ENCODE results near the gene NCR3LG1. TPM values are rescaled to one million over a fixed set of nuclear protein-coding genes. Genes with fewer than 3 reads are reported as not detected.

Gene NCR3LG1
- total and polyA plus RNA-seq, 2 donors (not counting 3 experiments of a cell fraction or from before 2014, with no cell fraction given): 2.2 to 8.1 TPM

DNA sequence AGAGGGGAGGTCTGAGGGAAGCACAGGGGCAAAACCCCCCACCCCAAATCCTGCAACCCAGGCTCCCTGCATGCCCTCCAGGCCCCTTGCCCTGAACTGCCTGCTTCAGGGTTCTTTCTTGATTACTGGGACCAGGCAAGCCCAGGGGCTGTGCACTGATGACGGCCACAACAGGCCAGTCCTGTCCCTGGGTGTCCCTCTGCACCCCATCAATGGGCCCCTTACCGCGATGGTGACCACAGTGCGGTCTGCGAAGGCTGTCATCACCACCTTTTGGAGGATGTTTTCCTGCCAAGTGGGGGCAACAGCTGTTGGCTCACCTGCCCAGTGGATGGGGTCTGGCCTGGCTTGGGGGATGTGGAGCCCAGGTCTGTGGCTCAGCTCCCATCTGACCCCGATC lies 41.9 kb downstream of the NCR3LG1 start:
- Histone ChIP-seq H3K9me3 (replicated peaks; ENCODE audit: control insufficient read depth, insufficient read depth, low read length) (no peaks in the 10 kb centered on the region), H3K9me1 (replicated peaks; ENCODE audit: control insufficient read depth, extremely low read depth, insufficient read depth, low read length) (no peaks in the 10 kb centered on the region), H3K4me3 (replicated peaks in 1 of 3; ENCODE audit: insufficient read depth in 1 of 3, low read depth in 1 of 3, low read length in 3 of 3) (no peak overlapping the region), H3K79me2 (ENCODE audit: control insufficient read depth, insufficient read depth, low read length) (no peaks in the 10 kb centered on the region), H3K36me3 (ENCODE audit: control insufficient read depth in 2 of 2, extremely low read depth in 1 of 2, insufficient read depth in 2 of 2, low read length in 2 of 2) (no peaks in the 10 kb centered on the region), H3K9ac (replicated peaks; ENCODE audit: extremely low read depth, insufficient read depth, low read length) (no peak overlapping the region), H3K27ac (ENCODE audit: insufficient read depth, low read depth, low read length) (no peak overlapping the region), H3K27me3 (ENCODE audit: control insufficient read depth in 2 of 2, insufficient read depth in 2 of 2, low read length in 2 of 2) (peaks cover 8 to 14% of the 10 kb centered on the region in 2 experiments), H3K4me1 (ENCODE audit: control insufficient read depth, extremely low read depth, insufficient read depth, low read length) (no peaks in the 10 kb centered on the region), H4K20me1 (replicated peaks; ENCODE audit: control insufficient read depth, extremely low read depth, insufficient read depth, low read length) (no peaks in the 10 kb centered on the region), H2AFZ (ENCODE audit: low read depth, low read length) (no peak overlapping the region), H3K4me2 (ENCODE audit: insufficient read depth, low read length) (no peak overlapping the region)
- DNase-seq (ENCODE audit: low read depth, low spot score) (no peak), FAIRE-seq (no peak)
- no peak for TF ChIP-seq POLR2AphosphoS5 (IDR thresholded peaks at IDR 0.05; ENCODE audit: insufficient read depth, low read depth, low read length)
- TF ChIP-seq JUN (IDR thresholded peaks at IDR 0.05; ENCODE audit: borderline replicate concordance, insufficient read depth, insufficient read length, low read depth): no peak
- no peak for TF ChIP-seq GATA2 (IDR thresholded peaks at IDR 0.05; ENCODE audit: insufficient read depth, insufficient read length, low read depth, low read length)
- TF ChIP-seq FOS (IDR thresholded peaks at IDR 0.05; ENCODE audit: borderline replicate concordance, insufficient read depth, low read length): no peak
- TF ChIP-seq POLR2A (IDR thresholded peaks at IDR 0.05; ENCODE audit: low read depth, low read length): no peak
- no peak for TF ChIP-seq EZH2 (IDR thresholded peaks at IDR 0.05; ENCODE audit: borderline replicate concordance, low read depth, low read length, severe bottlenecking)
- TF ChIP-seq, protein P1, sequence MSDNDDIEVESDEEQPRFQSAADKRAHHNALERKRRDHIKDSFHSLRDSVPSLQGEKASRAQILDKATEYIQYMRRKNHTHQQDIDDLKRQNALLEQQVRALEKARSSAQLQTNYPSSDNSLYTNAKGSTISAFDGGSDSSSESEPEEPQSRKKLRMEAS (IDR thresholded peaks at IDR 0.05; ENCODE audit: insufficient read depth, insufficient read length): no peak
- TF ChIP-seq MYC (IDR thresholded peaks at IDR 0.05; ENCODE audit: low read depth, low read length): no peak
- TF ChIP-seq, protein P2, sequence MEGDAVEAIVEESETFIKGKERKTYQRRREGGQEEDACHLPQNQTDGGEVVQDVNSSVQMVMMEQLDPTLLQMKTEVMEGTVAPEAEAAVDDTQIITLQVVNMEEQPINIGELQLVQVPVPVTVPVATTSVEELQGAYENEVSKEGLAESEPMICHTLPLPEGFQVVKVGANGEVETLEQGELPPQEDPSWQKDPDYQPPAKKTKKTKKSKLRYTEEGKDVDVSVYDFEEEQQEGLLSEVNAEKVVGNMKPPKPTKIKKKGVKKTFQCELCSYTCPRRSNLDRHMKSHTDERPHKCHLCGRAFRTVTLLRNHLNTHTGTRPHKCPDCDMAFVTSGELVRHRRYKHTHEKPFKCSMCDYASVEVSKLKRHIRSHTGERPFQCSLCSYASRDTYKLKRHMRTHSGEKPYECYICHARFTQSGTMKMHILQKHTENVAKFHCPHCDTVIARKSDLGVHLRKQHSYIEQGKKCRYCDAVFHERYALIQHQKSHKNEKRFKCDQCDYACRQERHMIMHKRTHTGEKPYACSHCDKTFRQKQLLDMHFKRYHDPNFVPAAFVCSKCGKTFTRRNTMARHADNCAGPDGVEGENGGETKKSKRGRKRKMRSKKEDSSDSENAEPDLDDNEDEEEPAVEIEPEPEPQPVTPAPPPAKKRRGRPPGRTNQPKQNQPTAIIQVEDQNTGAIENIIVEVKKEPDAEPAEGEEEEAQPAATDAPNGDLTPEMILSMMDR (IDR thresholded peaks at IDR 0.05; ENCODE audit: extremely low read depth in 1 of 2, insufficient read depth in 1 of 2, low read depth in 1 of 2, low read length in 2 of 2): no peak
- dilution Hi-C loops (cut with MboI; ENCODE audit: extremely low pct_ligation_motif_present, low sequenced_read_pairs) (no loop called here), intact Hi-C loops (cut with micrococcal nuclease) (no loop called here)
- ChIA-PET CTCF (interaction anchor here (0.7 to 1.4 kb wide), 3 partner anchors 10 to 134 kb away, joined by 3 to 5 read pairs (median 5); no protein-coding TSS in a partner anchor), POLR2A (no interaction called here)
- BruUV-seq (replicated peaks): no TSS peak

Data from endothelial cell of umbilical vein (primary cell).